Fibroblast of mammary gland (primary cell): Measurements from ENCODE around the gene ZBTB43.

Experiments
- DNase-seq: peaks from one replicate; pipeline ENCODE4 v3.0.0-alpha.2; 2010; ENCODE audit warnings: low read depth
- H3K4me3 ChIP-seq: 2 replicates; pipeline ENCODE4 v1.5.1; 2011; ENCODE audit warnings: low read depth, mild to moderate bottlenecking, low read length, moderate library complexity; ENCODE audit not compliant: control insufficient read depth
- TF ChIP-seq, protein P1 (sequence below): conservative IDR thresholded peaks from 2 replicates; pipeline ENCODE4 v1.5.1; 2011; ENCODE audit warnings: low read depth, low read length, inconsistent platforms; ENCODE audit not compliant: control insufficient read depth, insufficient read depth

Gene ZBTB43

DNA sequence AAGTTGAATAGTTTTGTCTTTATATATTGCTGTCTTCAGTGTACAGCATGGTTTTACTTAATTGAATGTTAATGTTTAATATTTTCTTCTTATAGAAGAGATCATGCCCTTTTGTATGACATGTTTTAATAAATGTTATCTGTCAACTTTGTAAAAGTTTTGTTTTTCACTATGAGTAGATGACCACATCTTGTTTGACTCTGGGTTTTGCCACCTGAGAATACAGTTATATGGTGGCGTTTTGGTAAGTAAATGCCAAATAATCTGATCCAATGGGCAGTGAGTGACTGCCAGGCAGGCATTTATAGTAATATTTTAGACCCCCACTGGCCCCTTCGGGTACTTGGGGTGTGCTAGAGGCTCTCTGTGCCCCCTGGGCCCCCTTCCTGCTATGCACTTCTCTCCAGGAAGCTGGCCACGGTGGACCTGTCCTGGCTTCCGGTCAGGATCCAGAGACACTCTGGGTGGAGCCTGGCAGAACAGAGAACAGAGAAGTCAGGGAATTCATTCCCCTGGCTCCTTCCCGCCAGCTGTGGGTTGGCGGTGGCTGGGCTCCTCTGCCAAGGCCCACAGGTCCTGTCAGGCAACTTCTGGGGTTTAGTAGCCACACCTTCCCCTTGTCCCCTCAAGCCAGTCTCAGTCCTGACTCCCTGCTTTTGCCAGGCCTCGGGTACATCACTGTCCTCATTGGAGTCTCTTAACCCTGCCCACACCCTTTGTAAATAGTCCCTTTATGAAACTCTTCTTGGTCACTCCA is 33.4 kb downstream of the ZBTB43 start:
- no peak for DNase-seq
- TF ChIP-seq, protein P1, sequence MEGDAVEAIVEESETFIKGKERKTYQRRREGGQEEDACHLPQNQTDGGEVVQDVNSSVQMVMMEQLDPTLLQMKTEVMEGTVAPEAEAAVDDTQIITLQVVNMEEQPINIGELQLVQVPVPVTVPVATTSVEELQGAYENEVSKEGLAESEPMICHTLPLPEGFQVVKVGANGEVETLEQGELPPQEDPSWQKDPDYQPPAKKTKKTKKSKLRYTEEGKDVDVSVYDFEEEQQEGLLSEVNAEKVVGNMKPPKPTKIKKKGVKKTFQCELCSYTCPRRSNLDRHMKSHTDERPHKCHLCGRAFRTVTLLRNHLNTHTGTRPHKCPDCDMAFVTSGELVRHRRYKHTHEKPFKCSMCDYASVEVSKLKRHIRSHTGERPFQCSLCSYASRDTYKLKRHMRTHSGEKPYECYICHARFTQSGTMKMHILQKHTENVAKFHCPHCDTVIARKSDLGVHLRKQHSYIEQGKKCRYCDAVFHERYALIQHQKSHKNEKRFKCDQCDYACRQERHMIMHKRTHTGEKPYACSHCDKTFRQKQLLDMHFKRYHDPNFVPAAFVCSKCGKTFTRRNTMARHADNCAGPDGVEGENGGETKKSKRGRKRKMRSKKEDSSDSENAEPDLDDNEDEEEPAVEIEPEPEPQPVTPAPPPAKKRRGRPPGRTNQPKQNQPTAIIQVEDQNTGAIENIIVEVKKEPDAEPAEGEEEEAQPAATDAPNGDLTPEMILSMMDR: no peak
- no peak overlapping the region for H3K4me3 ChIP-seq

DNA sequence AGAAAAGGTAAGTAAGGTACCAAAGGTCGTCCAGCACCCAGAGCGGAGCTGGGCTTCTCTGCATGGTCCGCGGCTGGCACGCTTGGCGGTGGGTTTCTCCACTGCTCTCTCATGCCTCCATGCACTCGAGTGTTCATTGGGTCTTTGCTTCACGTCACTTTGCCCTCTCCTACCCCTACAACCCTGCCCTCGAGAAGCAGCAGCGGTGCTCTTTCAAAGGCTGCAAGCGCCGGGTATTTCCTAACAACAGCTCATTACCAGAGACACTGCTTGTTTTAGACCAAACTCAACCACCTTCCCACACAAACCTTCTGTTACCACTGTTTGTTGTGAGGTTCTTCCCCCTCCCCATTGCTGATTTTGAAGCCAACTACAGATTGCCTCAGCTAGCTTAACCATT is 34.1 kb downstream of the ZBTB43 start:
- TF ChIP-seq, protein P1: no peak
- DNase-seq: no peak
- no peak overlapping the region for H3K4me3 ChIP-seq

DNA sequence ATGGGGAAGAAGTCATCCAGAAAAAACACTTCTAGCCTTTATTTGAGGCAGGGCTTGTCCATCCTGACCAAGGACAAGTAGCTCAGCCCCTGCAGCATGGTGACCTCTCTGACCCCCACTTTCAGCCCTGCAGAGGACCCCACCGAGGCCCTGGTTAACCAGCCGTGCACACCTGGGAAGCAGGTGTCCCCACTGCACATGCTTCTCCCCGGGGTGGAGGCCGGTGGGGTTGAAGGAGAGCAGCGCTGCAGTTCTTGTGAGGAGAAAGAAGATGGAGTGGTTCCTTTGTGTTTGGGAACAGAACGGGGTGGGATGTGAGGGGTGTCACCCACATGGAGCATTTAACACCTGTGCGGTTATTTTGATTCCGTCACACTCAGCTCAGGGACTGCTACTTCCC is 34.5 kb downstream of the ZBTB43 start:
- TF ChIP-seq, protein P1: no peak
- no peak for DNase-seq
- no peak overlapping the region for H3K4me3 ChIP-seq

DNA sequence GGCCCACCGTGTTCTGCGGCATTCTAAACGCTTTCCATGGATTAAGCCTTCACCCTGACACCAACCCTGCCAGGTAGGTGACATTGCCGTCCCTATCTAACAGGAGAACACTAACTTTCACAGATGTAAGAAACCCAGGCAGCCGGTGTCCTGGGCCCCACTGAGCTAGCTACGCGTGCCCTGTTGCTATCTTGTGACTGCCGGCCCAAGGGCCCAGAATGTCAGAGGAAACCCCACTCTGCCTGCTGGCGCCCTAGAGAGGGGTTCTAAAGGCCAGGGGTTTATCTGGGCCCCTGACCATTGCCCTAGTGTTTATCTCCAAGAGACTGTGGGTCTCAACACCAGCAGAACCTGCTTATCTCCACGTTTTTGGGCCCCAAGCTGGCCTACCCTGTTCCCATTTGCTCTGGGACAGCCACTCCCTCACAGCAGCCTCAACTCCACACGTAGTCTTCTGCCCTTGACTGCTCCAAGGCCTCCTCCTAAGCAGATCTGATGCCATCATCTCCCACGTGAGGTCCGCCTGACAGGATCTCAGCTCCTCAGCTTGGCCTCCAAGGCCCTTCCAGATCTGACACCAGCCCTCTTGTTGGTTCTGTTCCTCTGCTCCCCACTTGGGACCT is 37.5 kb downstream of the ZBTB43 start:
- no peak overlapping the region for H3K4me3 ChIP-seq
- no peak for DNase-seq
- TF ChIP-seq, protein P1: no peak

DNA sequence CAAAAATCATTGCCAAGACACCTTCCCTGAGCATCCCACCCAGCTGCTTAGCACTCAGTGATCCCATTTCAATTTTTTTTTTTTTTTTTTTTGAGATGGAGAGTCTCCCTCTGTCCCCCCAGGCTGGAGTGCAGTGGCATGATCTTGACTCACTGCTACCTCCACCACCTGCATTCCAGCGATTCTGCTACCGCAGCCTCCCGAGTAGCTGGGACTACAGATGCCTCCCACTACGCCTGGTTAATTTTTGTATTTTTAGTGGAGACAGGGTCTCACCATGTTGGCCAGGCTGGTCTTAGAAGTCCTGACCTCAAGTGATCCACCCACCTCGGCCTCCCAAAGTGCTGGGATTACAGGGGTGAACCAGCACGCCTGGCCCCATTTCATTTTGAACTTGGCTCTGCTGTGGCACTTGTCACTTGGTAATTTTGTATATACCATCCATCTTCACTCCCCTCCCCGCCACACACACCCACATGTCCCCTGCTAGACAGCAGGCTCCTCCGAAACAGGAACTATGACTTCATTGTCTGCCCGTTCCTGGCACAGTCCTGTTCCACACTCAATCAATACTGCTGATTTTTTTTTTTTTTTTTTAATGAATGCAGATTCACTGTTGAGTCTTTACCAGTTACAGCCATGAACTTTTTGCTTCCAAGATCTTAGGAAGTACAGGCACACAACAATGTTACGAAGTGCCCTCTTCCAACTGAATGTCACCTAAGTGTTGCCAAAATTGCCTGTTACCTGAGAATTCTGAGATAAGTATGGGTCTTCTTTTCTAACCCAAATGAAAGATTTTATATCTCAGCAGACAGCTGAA is 38.3 kb downstream of the ZBTB43 start:
- no peak for DNase-seq
- TF ChIP-seq, protein P1: no peak

DNA sequence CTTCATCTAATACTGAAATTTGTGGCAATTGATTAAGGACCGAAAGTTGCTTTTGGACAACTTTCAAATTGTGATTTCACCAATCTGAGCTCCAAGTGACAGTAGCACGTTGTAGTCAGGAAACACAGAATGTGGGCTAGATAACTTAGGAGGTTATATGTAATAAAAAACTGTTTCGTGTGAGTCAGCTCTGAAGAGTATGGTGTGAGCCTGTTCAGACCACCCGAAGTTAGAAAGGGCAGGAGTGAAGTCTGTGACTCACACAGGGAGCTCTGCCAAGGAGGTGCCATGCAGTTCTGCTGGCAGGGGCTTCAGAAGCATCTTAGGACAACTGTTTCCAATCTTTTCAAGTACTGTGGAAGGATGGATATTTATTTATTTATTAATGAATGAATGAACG is 39.2 kb downstream of the ZBTB43 start:
- DNase-seq: peak; percentile 80
- TF ChIP-seq, protein P1: no peak

More for the DNA sequence above, 38.3 kb downstream of the ZBTB43 start:
- H3K4me3 ChIP-seq: no peak overlapping the region

More for the DNA sequence above, 39.2 kb downstream of the ZBTB43 start:
- no peak overlapping the region for H3K4me3 ChIP-seq
